IMR-90 (cell line): ENCODE measurements around the gene SPECC1L. TPM values are rescaled to one million over a fixed set of nuclear protein-coding genes. Genes with fewer than 3 reads are reported as not detected.

Experiments
- ATAC-seq: fragments of 200-7000 bp; cut with Tn5 transposase; 2 replicates; pipeline ENCODE4 v1.9.1; 2020; ENCODE audit warnings: low read depth, mild to moderate bottlenecking, moderate library complexity
- BruUV-seq: library from RNA; stranded (reverse); fragments of 400-500 nt; replicated peaks from 2 replicates; lab custom pipeline; 2021; lab: Mats Ljungman, UMichigan
- CTCF ChIA-PET: fragments of 300-600 bp; formaldehyde crosslinking; extraction: SDS; loops from one replicate; lab custom pipeline; 2021; ENCODE audit warnings: antibody characterized with exemption; lab: Yijun Ruan, JAX
- POLR2A ChIA-PET: fragments of 300-600 bp; sonication (Branson Sonifier 250); formaldehyde crosslinking; loops from one replicate; lab custom pipeline; 2022; ENCODE audit warnings: antibody characterized with exemption; ENCODE audit not compliant: unreplicated experiment; lab: Charles Lee
- DNase-seq: peaks from one replicate; pipeline ENCODE4 v3.0.0; 2013
- H2AFZ ChIP-seq: replicated peaks from 2 replicates; pipeline ENCODE3; 2013; ENCODE audit warnings: low read length, mild to moderate bottlenecking; ENCODE audit not compliant: poor library complexity
- H2AK5ac ChIP-seq: 2 replicates; pipeline ENCODE4 v1.6.1; 2013; ENCODE audit warnings: low read depth, low read length, inconsistent platforms
- H2AK9ac ChIP-seq: replicated peaks from 2 replicates; pipeline ENCODE3; 2013; ENCODE audit warnings: mild to moderate bottlenecking, low read depth, low read length, moderate library complexity; ENCODE audit not compliant: poor library complexity
- H2BK120ac ChIP-seq: 2 replicates; pipeline ENCODE4 v1.6.1; 2013; ENCODE audit warnings: low read depth, low read length, inconsistent platforms
- H2BK15ac ChIP-seq: 3 replicates; pipeline ENCODE4 v1.6.1; 2013; ENCODE audit warnings: low read depth, low read length, inconsistent platforms
- H2BK20ac ChIP-seq: 2 replicates; pipeline ENCODE4 v1.6.1; 2013; ENCODE audit warnings: low read depth, mild to moderate bottlenecking, inconsistent platforms, low read length, moderate library complexity
- H2BK5ac ChIP-seq: 2 replicates; pipeline ENCODE4 v1.6.1; 2013; ENCODE audit warnings: mild to moderate bottlenecking, low read depth, low read length, inconsistent platforms; ENCODE audit not compliant: poor library complexity, severe bottlenecking
- H3K14ac ChIP-seq: replicated peaks from 2 replicates; pipeline ENCODE4 v1.6.1; 2013; ENCODE audit warnings: low read depth, low read length, inconsistent platforms
- H3K18ac ChIP-seq: 2 replicates; pipeline ENCODE4 v1.6.1; 2013; ENCODE audit warnings: low read depth, low read length, control low read depth
- H3K23ac ChIP-seq: 2 replicates; pipeline ENCODE4 v1.6.1; 2013; ENCODE audit warnings: low read depth, low read length, inconsistent platforms
- H3K27ac ChIP-seq: 2 replicates; pipeline ENCODE4 v1.5.1; 2013; ENCODE audit warnings: mild to moderate bottlenecking, control low read depth, low read length; ENCODE audit not compliant: insufficient read depth
- H3K27me3 ChIP-seq: 2 replicates; pipeline ENCODE4 v1.6.1; 2013; ENCODE audit warnings: low read length; ENCODE audit not compliant: control insufficient read depth, insufficient read depth
- H3K36me3 ChIP-seq: 2 replicates; pipeline ENCODE4 v1.6.1; 2013; ENCODE audit warnings: low read length, mixed read lengths; ENCODE audit not compliant: control insufficient read depth, insufficient read depth
- H3K4ac ChIP-seq: 2 replicates; pipeline ENCODE4 v1.6.1; 2013; ENCODE audit warnings: low read depth, low read length, inconsistent platforms
- H3K4me1 ChIP-seq: 2 replicates; pipeline ENCODE4 v1.6.1; 2013; ENCODE audit warnings: low read length, mixed read lengths; ENCODE audit not compliant: control insufficient read depth, insufficient read depth
- H3K4me2 ChIP-seq: 2 replicates; pipeline ENCODE4 v1.6.1; 2013; ENCODE audit warnings: low read depth, mild to moderate bottlenecking, control low read depth, low read length, moderate library complexity
- H3K4me3 ChIP-seq: 2 replicates; pipeline ENCODE4 v1.5.1; 2013; ENCODE audit warnings: low read depth, mild to moderate bottlenecking, control low read depth, low read length, moderate library complexity; ENCODE audit not compliant: insufficient read depth
- H3K56ac ChIP-seq: 2 replicates; pipeline ENCODE4 v1.6.1; 2013; ENCODE audit warnings: low read length, inconsistent platforms; ENCODE audit not compliant: insufficient read depth; ENCODE audit errors: extremely low read depth
- H3K79me1 ChIP-seq, 2 experiments: 2 replicates each; pipeline ENCODE4 v1.6.1; 2013; ENCODE audit warnings: low read length in 2 of 2, inconsistent platforms in 1 of 2, low read depth in 1 of 2
- H3K9ac ChIP-seq: 2 replicates; pipeline ENCODE4 v1.6.1; 2013; ENCODE audit warnings: low read depth, low read length, control low read depth
- H3K9me1 ChIP-seq: 2 replicates; pipeline ENCODE4 v1.6.1; 2013; ENCODE audit warnings: low read length, inconsistent platforms; ENCODE audit not compliant: insufficient read depth
- H3K9me3 ChIP-seq: 2 replicates; pipeline ENCODE4 v1.6.1; 2013; ENCODE audit warnings: low read length; ENCODE audit not compliant: control insufficient read depth, insufficient read depth
- H4K20me1 ChIP-seq: 2 replicates; pipeline ENCODE4 v1.6.1; 2013; ENCODE audit warnings: low read length, inconsistent platforms; ENCODE audit not compliant: insufficient read depth
- H4K5ac ChIP-seq: 2 replicates; pipeline ENCODE4 v1.6.1; 2013; ENCODE audit warnings: mild to moderate bottlenecking, low read depth, low read length, control low read depth
- H4K8ac ChIP-seq, 2 experiments: 2 replicates each; pipeline ENCODE4 v1.6.1; 2013; ENCODE audit warnings: low read depth in 2 of 2, low read length in 2 of 2, control low read depth in 1 of 2, inconsistent platforms in 1 of 2
- H4K91ac ChIP-seq: 2 replicates; pipeline ENCODE4 v1.6.1; 2013; ENCODE audit warnings: low read depth, low read length, inconsistent platforms; ENCODE audit not compliant: insufficient read depth
- CEBPB ChIP-seq: IDR thresholded peaks from 2 replicates; pipeline ENCODE4 v1.6.1; 2012; ENCODE audit warnings: low read depth, low read length, improper control_type of control experiment
- WGBS, 2 experiments: methylation state at CpG; one replicate each; pipeline versions ENCODE4 v1.1.5 to v1.1.7; 2013; ENCODE audit warnings: missing lambda C conversion rate in 2 of 2; ENCODE audit not compliant: insufficient read length in 1 of 2; ENCODE audit errors: extremely low coverage in 2 of 2; 5-methylcytosine and 5-hydroxymethylcytosine counted together
- dilution Hi-C: fragments of 300-500 bp; cut with HindIII; formaldehyde crosslinking; loops from one replicate; pipeline ENCODE4 v1.14.3; 2018; ENCODE audit warnings: low sequenced_read_pairs; ENCODE audit not compliant: unreplicated experiment
- in situ Hi-C: fragments of 300-500 bp; cut with MboI; formaldehyde crosslinking; loops from 3 replicates; pipeline ENCODE4 v1.14.3; 2019; ENCODE audit warnings: low sequenced_read_pairs, inconsistent platforms, mixed read lengths
- intact Hi-C: fragments of 100-400 bp; cut with micrococcal nuclease; formaldehyde crosslinking; loops from 2 replicates; pipeline ENCODE4 v1.10.0; 2022
- polyA plus RNA-seq, 3 experiments: library from polyadenylated mRNA; depleted of rRNA; stranded (reverse); fragments of >200 nt; gene quantifications; 2 replicates each; pipeline ENCODE4 v1.2.3, GENCODE V29; 2012; ENCODE audit warnings: low replicate concordance in 1 of 3
- total RNA-seq: library from RNA; depleted of rRNA; stranded (reverse); fragments of >200 nt; gene quantifications from 2 replicates; pipeline ENCODE4 v1.2.3, GENCODE V29; 2012

SPECC1L gene
- total and polyA plus RNA-seq, 2 of the 4 experiments (the other 2 are of a cell fraction), result 18.7 to 44.1 TPM

DNA sequence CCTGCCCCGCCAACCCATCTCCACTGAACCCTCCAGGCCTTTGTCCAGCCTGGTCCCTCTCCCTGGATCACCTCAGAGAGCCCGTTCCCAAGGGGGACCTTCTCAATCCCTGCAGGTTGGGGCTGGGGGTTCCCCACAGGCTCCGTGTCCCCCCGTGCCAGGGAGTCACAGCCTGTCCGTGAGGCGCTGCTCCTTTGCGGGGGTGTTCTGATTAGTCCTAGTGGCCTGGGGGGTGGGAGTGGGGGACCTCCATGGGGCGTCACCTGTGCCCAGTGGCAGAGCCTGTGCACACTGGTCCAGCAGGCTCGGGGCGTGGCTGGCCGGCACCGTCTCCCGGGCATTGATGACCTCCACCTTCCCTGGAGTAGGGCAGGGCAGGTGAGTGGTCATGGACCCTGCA lies 37.4 kb upstream of the SPECC1L start:
- Histone ChIP-seq H4K91ac (no peak overlapping the region), H3K4me2 (no peak overlapping the region), H3K79me1 (no peaks in the 10 kb centered on the region; a peak in 1 of 4 replicates), H3K27me3 (no peaks in the 10 kb centered on the region), H2BK5ac (no peak overlapping the region), H4K20me1 (no peaks in the 10 kb centered on the region), H2BK120ac (no peak overlapping the region), H3K23ac (no peak overlapping the region), H2AK5ac (no peak overlapping the region), H3K4ac (no peak overlapping the region), H2AK9ac (no peak overlapping the region), H3K4me1 (no peaks in the 10 kb centered on the region), H2BK20ac (no peak overlapping the region), H3K36me3 (no peaks in the 10 kb centered on the region; the same call in 1 of the 2 replicates), H3K9me3 (no peaks in the 10 kb centered on the region), H3K14ac (no peak overlapping the region), H3K9ac (no peak overlapping the region), H3K9me1 (no peaks in the 10 kb centered on the region; the same call in 1 of the 2 replicates), H2AFZ (no peak overlapping the region), H3K27ac (no peak overlapping the region), H3K18ac (no peak overlapping the region), H3K56ac (no peak overlapping the region), H4K8ac (no peak overlapping the region), H2BK15ac (no peak overlapping the region), H3K4me3 (no peak overlapping the region), H4K5ac (no peak overlapping the region)
- in situ Hi-C loops (no loop called here), dilution Hi-C loops (no loop called here), intact Hi-C loops (no loop called here)
- no TSS peak for BruUV-seq
- WGBS, 2 experiments, result no CpG with 5 or more reads among the region's 13 CpGs
- DNase-seq (no peak), ATAC-seq (no peak)
- no peak for TF ChIP-seq CEBPB
- ChIA-PET POLR2A (no interaction called here), CTCF (no interaction called here)
